Measurements from ENCODE around the gene HBS1L. TPM values are rescaled to one million over a fixed set of nuclear protein-coding genes. Genes with fewer than 3 reads are reported as not detected.

Gene HBS1L
- total and polyA plus RNA-seq, 10 of the 15 experiments (the other 5 are each of a cell fraction or from before 2014, with no cell fraction given) = 58.7 to 142 (median 78.8) TPM

GRCh38 chr6:135036731-135037420 is 17.7 kb downstream of the HBS1L start (continued):
- TF ChIP-seq SMAD5 (IDR thresholded peaks at IDR 0.05; ENCODE audit: low read depth) = no peak
- TF ChIP-seq BHLHE40 (IDR thresholded peaks at IDR 0.05; ENCODE audit: borderline replicate concordance in 1 of 2, low read depth in 2 of 2, low read length in 1 of 2) = no peak

GRCh38 chr6:135033238-135033637 is 21.4 kb downstream of the HBS1L start:
- Histone ChIP-seq H3K4me2 (ENCODE audit: control insufficient read depth, insufficient read depth) (no peak overlapping the region), H3K9me3 (replicated peaks; ENCODE audit: control insufficient read depth, insufficient read depth, low read length) (no peaks in the 10 kb centered on the region), H3K79me2 (ENCODE audit: control insufficient read depth, insufficient read depth, low read length) (peaks cover 7% of the 10 kb centered on the region), H3K27ac (ENCODE audit: control insufficient read depth, insufficient read depth) (no peak overlapping the region), H3K4me3 (no peak overlapping the region), H3K27me3 (replicated peaks in 1 of 2; ENCODE audit: control insufficient read depth in 2 of 2, insufficient read depth in 2 of 2, low read length in 1 of 2) (no peaks in the 10 kb centered on the region), H3K36me3 (ENCODE audit: control insufficient read depth in 2 of 2, insufficient read depth in 2 of 2, low read length in 1 of 2) (peaks cover 1 to 31% of the 10 kb centered on the region in 2 experiments; a peak in 2 of 4 replicates), H2AFZ (ENCODE audit: control insufficient read depth, low read depth, low read length) (no peak overlapping the region), H4K20me1 (ENCODE audit: control insufficient read depth, insufficient read depth) (no peaks in the 10 kb centered on the region), H3K9ac (ENCODE audit: control insufficient read depth, insufficient read depth, low read length) (no peak overlapping the region), H3K4me1 (ENCODE audit: control insufficient read depth, insufficient read depth, low read length) (peaks cover 15% of the 10 kb centered on the region)
- DNase-seq (ENCODE audit: low read depth, low spot score) (no peak), FAIRE-seq (no peak), ATAC-seq (no peak)
- in situ Hi-C loops (cut with MboI) (no loop called here), intact Hi-C loops (cut with micrococcal nuclease; ENCODE audit: unreplicated experiment) (no loop called here)
- ChIA-PET CTCF (interaction anchor here (1.3 kb wide), 1 partner anchor 20 kb away, joined by 3 read pairs; no protein-coding TSS in a partner anchor), RAD21 (ENCODE audit: unreplicated experiment) (interaction anchor here (0.9 to 1.5 kb wide), 2 partner anchors 8 to 29 kb away, joined by 3 to 4 read pairs; no protein-coding TSS in a partner anchor), SMC1A (ENCODE audit: uncharacterized antibody, unreplicated experiment) (interaction anchor here (3.2 to 4.0 kb wide), 3 partner anchors 12 to 54 kb away, joined by 10 to 14 read pairs (median 13); no protein-coding TSS in a partner anchor), POLR2A (interaction anchor here (1.4 kb wide), 1 partner anchor 24 kb away, joined by 3 read pairs; no protein-coding TSS in a partner anchor)
- BruUV-seq (replicated peaks) = no TSS peak
- no peak for TF ChIP-seq MTA2 (IDR thresholded peaks at IDR 0.05; ENCODE audit: low read depth)
- no peak for TF ChIP-seq WRNIP1 (IDR thresholded peaks at IDR 0.05; ENCODE audit: borderline replicate concordance, low read depth, low read length)
- TF ChIP-seq SREBF2 (IDR thresholded peaks at IDR 0.05; ENCODE audit: low read length) = no peak
- no peak for TF ChIP-seq NR2C1 (IDR thresholded peaks at IDR 0.05)
- TF ChIP-seq SIX5 (IDR thresholded peaks at IDR 0.05; ENCODE audit: low read depth, low read length, severe bottlenecking) = no peak
- no peak for TF ChIP-seq SMC3 (IDR thresholded peaks at IDR 0.05; ENCODE audit: borderline replicate concordance, low read length)
- no peak for TF ChIP-seq PAX5 (IDR thresholded peaks at IDR 0.05; ENCODE audit: borderline replicate concordance, low read depth, low read length)
- no peak for TF ChIP-seq KDM1A (IDR thresholded peaks at IDR 0.05; ENCODE audit: borderline replicate concordance)
- TF ChIP-seq RBBP5 (conservative IDR thresholded peaks at IDR 0.05) = no peak
- TF ChIP-seq KLF5 (IDR thresholded peaks at IDR 0.05; ENCODE audit: partially characterized antibody) = no peak
- 96% methylated on average over 3 of the region's 3 CpGs for WGBS (ENCODE audit: insufficient coverage, insufficient replicate concordance, low lambda C conversion rate, missing lambda C conversion rate)

All from GM12878 (cell line).